Measurements from ENCODE around the gene CCT2. TPM values are rescaled to one million over a fixed set of nuclear protein-coding genes. Genes with fewer than 3 reads are reported as not detected.

The CCT2 gene
- polyA plus RNA-seq, 1 donor from 2014 or later: 458 TPM

- Histone ChIP-seq H3K27me3 (ENCODE audit: insufficient read depth, low read depth, low read length) (no peaks in the 10 kb centered on the region), H3K27ac (ENCODE audit: low read length) (no peak overlapping the region), H3K9ac (ENCODE audit: low read length) (no peak overlapping the region), H3F3A (ENCODE audit: insufficient read depth, low read length, poor library complexity, severe bottlenecking) (no peaks in the 10 kb centered on the region), H4K20me1 (ENCODE audit: insufficient read depth) (no peaks in the 10 kb centered on the region), H3K9me2 (ENCODE audit: insufficient read depth, low read length) (no peaks in the 10 kb centered on the region), H3K79me2 (replicated peaks; ENCODE audit: insufficient read depth, low read length) (no peaks in the 10 kb centered on the region), H2AFZ (ENCODE audit: low read depth, low read length) (no peak overlapping the region), H3K9me3 (ENCODE audit: low read length) (no peaks in the 10 kb centered on the region), H3K4me3 (ENCODE audit: low read length) (no peak overlapping the region), H3K36me3 (ENCODE audit: insufficient read depth, low read length) (no peaks in the 10 kb centered on the region), H3K4me2 (ENCODE audit: low read length) (no peak overlapping the region)
- TF ChIP-seq EP300 (conservative IDR thresholded peaks at IDR 0.05; ENCODE audit: poor library complexity, severe bottlenecking) (no peak), REST (IDR thresholded peaks at IDR 0.05; ENCODE audit: borderline replicate concordance) (no peak), POLR2AphosphoS5 (IDR thresholded peaks at IDR 0.05) (no peak), EZH2 (IDR thresholded peaks at IDR 0.05; ENCODE audit: borderline replicate concordance, insufficient read depth, low read length, poor library complexity, severe bottlenecking) (no peak), RAD21 (conservative IDR thresholded peaks at IDR 0.05) (no peak), TAF1 (IDR thresholded peaks at IDR 0.05; ENCODE audit: low read depth) (no peak), SMC3 (conservative IDR thresholded peaks at IDR 0.05; ENCODE audit: poor library complexity) (no peak), CTCF (IDR thresholded peaks at IDR 0.05; ENCODE audit: poor library complexity, severe bottlenecking) (no peak), MXI1 (conservative IDR thresholded peaks at IDR 0.05; ENCODE audit: poor library complexity, severe bottlenecking) (no peak)
These were observed 5.2 kb upstream of the CCT2 start for GRCh38 chr12:69580074-69580473.

GRCh38 chr12:69583203-69583602 lies 2.1 kb upstream of the CCT2 start:
- Histone ChIP-seq H3K9me2 (ENCODE audit: insufficient read depth, low read length) (no peaks in the 10 kb centered on the region), H3K36me3 (ENCODE audit: insufficient read depth, low read length) (peaks cover 11% of the 10 kb centered on the region), H3K9ac (ENCODE audit: low read length) (no peak overlapping the region), H2AFZ (ENCODE audit: low read depth, low read length) (no peak overlapping the region), H3K4me2 (ENCODE audit: low read length) (no peak overlapping the region), H3K79me2 (replicated peaks; ENCODE audit: insufficient read depth, low read length) (peaks cover 17% of the 10 kb centered on the region), H4K20me1 (ENCODE audit: insufficient read depth) (no peaks in the 10 kb centered on the region), H3K9me3 (ENCODE audit: low read length) (no peaks in the 10 kb centered on the region), H3K27ac (ENCODE audit: low read length) (no peak overlapping the region), H3F3A (ENCODE audit: insufficient read depth, low read length, poor library complexity, severe bottlenecking) (no peaks in the 10 kb centered on the region), H3K27me3 (ENCODE audit: insufficient read depth, low read depth, low read length) (no peaks in the 10 kb centered on the region), H3K4me3 (ENCODE audit: low read length) (no peak overlapping the region)
- TF ChIP-seq CTCF (IDR thresholded peaks at IDR 0.05; ENCODE audit: poor library complexity, severe bottlenecking) (peak; percentile 15), REST (IDR thresholded peaks at IDR 0.05; ENCODE audit: borderline replicate concordance) (no peak)

Data from neural cell (in vitro differentiated cells).